IMR-90 (cell line): ENCODE results near the gene CTR9. TPM values are rescaled to one million over a fixed set of nuclear protein-coding genes. Genes with fewer than 3 reads are reported as not detected.

Experiments
- ATAC-seq: fragments of 200-7000 bp; cut with Tn5 transposase; 2 replicates; pipeline ENCODE4 v1.9.1; 2020; ENCODE audit warnings: low read depth, mild to moderate bottlenecking, moderate library complexity
- BruUV-seq: library from RNA; stranded (reverse); fragments of 400-500 nt; replicated peaks from 2 replicates; lab custom pipeline; 2021; lab: Mats Ljungman, UMichigan
- CTCF ChIA-PET: fragments of 300-600 bp; formaldehyde crosslinking; extraction: SDS; loops from one replicate; lab custom pipeline; 2021; ENCODE audit warnings: antibody characterized with exemption; lab: Yijun Ruan, JAX
- POLR2A ChIA-PET: fragments of 300-600 bp; sonication (Branson Sonifier 250); formaldehyde crosslinking; loops from one replicate; lab custom pipeline; 2022; ENCODE audit warnings: antibody characterized with exemption; ENCODE audit not compliant: unreplicated experiment; lab: Charles Lee
- DNase-seq: peaks from one replicate; pipeline ENCODE4 v3.0.0; 2013
- H2AFZ ChIP-seq: replicated peaks from 2 replicates; pipeline ENCODE3; 2013; ENCODE audit warnings: low read length, mild to moderate bottlenecking; ENCODE audit not compliant: poor library complexity
- H2AK5ac ChIP-seq: 2 replicates; pipeline ENCODE4 v1.6.1; 2013; ENCODE audit warnings: low read depth, low read length, inconsistent platforms
- H2AK9ac ChIP-seq: replicated peaks from 2 replicates; pipeline ENCODE3; 2013; ENCODE audit warnings: mild to moderate bottlenecking, low read depth, low read length, moderate library complexity; ENCODE audit not compliant: poor library complexity
- H2BK120ac ChIP-seq: 2 replicates; pipeline ENCODE4 v1.6.1; 2013; ENCODE audit warnings: low read depth, low read length, inconsistent platforms
- H2BK15ac ChIP-seq: 3 replicates; pipeline ENCODE4 v1.6.1; 2013; ENCODE audit warnings: low read depth, low read length, inconsistent platforms
- H2BK20ac ChIP-seq: 2 replicates; pipeline ENCODE4 v1.6.1; 2013; ENCODE audit warnings: low read depth, mild to moderate bottlenecking, inconsistent platforms, low read length, moderate library complexity
- H2BK5ac ChIP-seq: 2 replicates; pipeline ENCODE4 v1.6.1; 2013; ENCODE audit warnings: mild to moderate bottlenecking, low read depth, low read length, inconsistent platforms; ENCODE audit not compliant: poor library complexity, severe bottlenecking
- H3K14ac ChIP-seq: replicated peaks from 2 replicates; pipeline ENCODE4 v1.6.1; 2013; ENCODE audit warnings: low read depth, low read length, inconsistent platforms
- H3K18ac ChIP-seq: 2 replicates; pipeline ENCODE4 v1.6.1; 2013; ENCODE audit warnings: low read depth, low read length, control low read depth
- H3K23ac ChIP-seq: 2 replicates; pipeline ENCODE4 v1.6.1; 2013; ENCODE audit warnings: low read depth, low read length, inconsistent platforms
- H3K27ac ChIP-seq: 2 replicates; pipeline ENCODE4 v1.5.1; 2013; ENCODE audit warnings: mild to moderate bottlenecking, control low read depth, low read length; ENCODE audit not compliant: insufficient read depth
- H3K27me3 ChIP-seq: 2 replicates; pipeline ENCODE4 v1.6.1; 2013; ENCODE audit warnings: low read length; ENCODE audit not compliant: control insufficient read depth, insufficient read depth
- H3K36me3 ChIP-seq: 2 replicates; pipeline ENCODE4 v1.6.1; 2013; ENCODE audit warnings: low read length, mixed read lengths; ENCODE audit not compliant: control insufficient read depth, insufficient read depth
- H3K4ac ChIP-seq: 2 replicates; pipeline ENCODE4 v1.6.1; 2013; ENCODE audit warnings: low read depth, low read length, inconsistent platforms
- H3K4me1 ChIP-seq: 2 replicates; pipeline ENCODE4 v1.6.1; 2013; ENCODE audit warnings: low read length, mixed read lengths; ENCODE audit not compliant: control insufficient read depth, insufficient read depth
- H3K4me2 ChIP-seq: 2 replicates; pipeline ENCODE4 v1.6.1; 2013; ENCODE audit warnings: low read depth, mild to moderate bottlenecking, control low read depth, low read length, moderate library complexity
- H3K4me3 ChIP-seq: 2 replicates; pipeline ENCODE4 v1.5.1; 2013; ENCODE audit warnings: low read depth, mild to moderate bottlenecking, control low read depth, low read length, moderate library complexity; ENCODE audit not compliant: insufficient read depth
- H3K56ac ChIP-seq: 2 replicates; pipeline ENCODE4 v1.6.1; 2013; ENCODE audit warnings: low read length, inconsistent platforms; ENCODE audit not compliant: insufficient read depth; ENCODE audit errors: extremely low read depth
- H3K79me1 ChIP-seq, 2 experiments: 2 replicates each; pipeline ENCODE4 v1.6.1; 2013; ENCODE audit warnings: low read length in 2 of 2, inconsistent platforms in 1 of 2, low read depth in 1 of 2
- H3K9ac ChIP-seq: 2 replicates; pipeline ENCODE4 v1.6.1; 2013; ENCODE audit warnings: low read depth, low read length, control low read depth
- H3K9me1 ChIP-seq: 2 replicates; pipeline ENCODE4 v1.6.1; 2013; ENCODE audit warnings: low read length, inconsistent platforms; ENCODE audit not compliant: insufficient read depth
- H3K9me3 ChIP-seq: 2 replicates; pipeline ENCODE4 v1.6.1; 2013; ENCODE audit warnings: low read length; ENCODE audit not compliant: control insufficient read depth, insufficient read depth
- H4K20me1 ChIP-seq: 2 replicates; pipeline ENCODE4 v1.6.1; 2013; ENCODE audit warnings: low read length, inconsistent platforms; ENCODE audit not compliant: insufficient read depth
- H4K5ac ChIP-seq: 2 replicates; pipeline ENCODE4 v1.6.1; 2013; ENCODE audit warnings: mild to moderate bottlenecking, low read depth, low read length, control low read depth
- H4K8ac ChIP-seq, 2 experiments: 2 replicates each; pipeline ENCODE4 v1.6.1; 2013; ENCODE audit warnings: low read depth in 2 of 2, low read length in 2 of 2, control low read depth in 1 of 2, inconsistent platforms in 1 of 2
- H4K91ac ChIP-seq: 2 replicates; pipeline ENCODE4 v1.6.1; 2013; ENCODE audit warnings: low read depth, low read length, inconsistent platforms; ENCODE audit not compliant: insufficient read depth
- CEBPB ChIP-seq: IDR thresholded peaks from 2 replicates; pipeline ENCODE4 v1.6.1; 2012; ENCODE audit warnings: low read depth, low read length, improper control_type of control experiment
- POLR2A ChIP-seq: IDR thresholded peaks from 2 replicates; pipeline ENCODE4 v1.6.1; 2012; ENCODE audit warnings: mild to moderate bottlenecking, low read depth, low read length
- dilution Hi-C: fragments of 300-500 bp; cut with HindIII; formaldehyde crosslinking; loops from one replicate; pipeline ENCODE4 v1.14.3; 2018; ENCODE audit warnings: low sequenced_read_pairs; ENCODE audit not compliant: unreplicated experiment
- in situ Hi-C: fragments of 300-500 bp; cut with MboI; formaldehyde crosslinking; loops from 3 replicates; pipeline ENCODE4 v1.14.3; 2019; ENCODE audit warnings: low sequenced_read_pairs, inconsistent platforms, mixed read lengths
- intact Hi-C: fragments of 100-400 bp; cut with micrococcal nuclease; formaldehyde crosslinking; loops from 2 replicates; pipeline ENCODE4 v1.10.0; 2022
- polyA plus RNA-seq, 3 experiments: library from polyadenylated mRNA; depleted of rRNA; stranded (reverse); fragments of >200 nt; gene quantifications; 2 replicates each; pipeline ENCODE4 v1.2.3, GENCODE V29; 2012; ENCODE audit warnings: low replicate concordance in 1 of 3
- total RNA-seq: library from RNA; depleted of rRNA; stranded (reverse); fragments of >200 nt; gene quantifications from 2 replicates; pipeline ENCODE4 v1.2.3, GENCODE V29; 2012

The CTR9 gene
- total and polyA plus RNA-seq, 2 of the 4 experiments (the other 2 are of a cell fraction) = 16.8 to 37.1 TPM

- no peak overlapping the region for H2AK5ac ChIP-seq
Observed at GRCh38 chr11:10747733-10748132, 3.3 kb upstream of the CTR9 start.

More at GRCh38 chr11:10747733-10748132, 3.3 kb upstream of the CTR9 start:
- no peak overlapping the region for H3K9ac ChIP-seq
- H4K20me1 ChIP-seq = peaks cover 9% of the 10 kb centered on the region
- in situ Hi-C loops = loop anchor here (25.0 kb wide), 2 partner anchors 535 to 760 kb away; no protein-coding TSS in a partner anchor
- no peak overlapping the region for H2AFZ ChIP-seq
- no peak overlapping the region for H4K8ac ChIP-seq
- H2BK20ac ChIP-seq = no peak overlapping the region
- no peak overlapping the region for H4K5ac ChIP-seq
- no peaks in the 10 kb centered on the region for H3K9me3 ChIP-seq
- no peak overlapping the region for H3K4ac ChIP-seq
- H3K18ac ChIP-seq = no peak overlapping the region
- H2BK5ac ChIP-seq = no peak overlapping the region
- ChIA-PET POLR2A (no interaction called here), CTCF (no interaction called here)
- H4K91ac ChIP-seq = no peak overlapping the region
- H2BK120ac ChIP-seq = no peak overlapping the region
- no peak overlapping the region for H3K56ac ChIP-seq
- H3K4me1 ChIP-seq = no peaks in the 10 kb centered on the region; the same call in 1 of the 2 replicates
- no peaks in the 10 kb centered on the region for H3K27me3 ChIP-seq
- TF ChIP-seq POLR2A (no peak), CEBPB (0 out of 2 replicates have a peak, but pooled peaks have one; percentile 17)
- no peak overlapping the region for H3K14ac ChIP-seq
- H3K4me3 ChIP-seq = no peak overlapping the region
- DNase-seq (no peak), ATAC-seq (no peak)
- intact Hi-C loops = no loop called here
- no peaks in the 10 kb centered on the region; the same call in 1 of the 2 replicates for H3K36me3 ChIP-seq
- H3K9me1 ChIP-seq = peaks cover 3% of the 10 kb centered on the region; the same call in 1 of the 2 replicates
- no TSS peak for BruUV-seq
- no peak overlapping the region for H3K4me2 ChIP-seq
- H2BK15ac ChIP-seq = no peak overlapping the region
- dilution Hi-C loops = loop anchor here (25.0 kb wide), 1 partner anchor 235 kb away; no protein-coding TSS in a partner anchor
- no peak overlapping the region for H3K23ac ChIP-seq
- peaks cover 12 to 15% of the 10 kb centered on the region in 2 experiments; a peak in 3 of 4 replicates for H3K79me1 ChIP-seq
- no peak overlapping the region for H2AK9ac ChIP-seq
- no peak overlapping the region for H3K27ac ChIP-seq
